ENCODE results near the gene SMC5.

Gene SMC5

GRCh38 chr9:70362952-70363351 is 104.2 kb downstream of the SMC5 start:
- in situ Hi-C loops (cut with HindIII; ENCODE audit: low sequenced_read_pairs), result no loop called here
- no peak overlapping the region for H3K4me3 ChIP-seq (ENCODE audit: low read depth, low read length)
- TF ChIP-seq, protein P1, sequence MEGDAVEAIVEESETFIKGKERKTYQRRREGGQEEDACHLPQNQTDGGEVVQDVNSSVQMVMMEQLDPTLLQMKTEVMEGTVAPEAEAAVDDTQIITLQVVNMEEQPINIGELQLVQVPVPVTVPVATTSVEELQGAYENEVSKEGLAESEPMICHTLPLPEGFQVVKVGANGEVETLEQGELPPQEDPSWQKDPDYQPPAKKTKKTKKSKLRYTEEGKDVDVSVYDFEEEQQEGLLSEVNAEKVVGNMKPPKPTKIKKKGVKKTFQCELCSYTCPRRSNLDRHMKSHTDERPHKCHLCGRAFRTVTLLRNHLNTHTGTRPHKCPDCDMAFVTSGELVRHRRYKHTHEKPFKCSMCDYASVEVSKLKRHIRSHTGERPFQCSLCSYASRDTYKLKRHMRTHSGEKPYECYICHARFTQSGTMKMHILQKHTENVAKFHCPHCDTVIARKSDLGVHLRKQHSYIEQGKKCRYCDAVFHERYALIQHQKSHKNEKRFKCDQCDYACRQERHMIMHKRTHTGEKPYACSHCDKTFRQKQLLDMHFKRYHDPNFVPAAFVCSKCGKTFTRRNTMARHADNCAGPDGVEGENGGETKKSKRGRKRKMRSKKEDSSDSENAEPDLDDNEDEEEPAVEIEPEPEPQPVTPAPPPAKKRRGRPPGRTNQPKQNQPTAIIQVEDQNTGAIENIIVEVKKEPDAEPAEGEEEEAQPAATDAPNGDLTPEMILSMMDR (IDR thresholded peaks at IDR 0.05; ENCODE audit: low read depth, low read length), result no peak
- no peak for DNase-seq (ENCODE audit: low read depth, low spot score)

- in situ Hi-C loops (cut with HindIII; ENCODE audit: low sequenced_read_pairs), result no loop called here
- TF ChIP-seq, protein P1 (IDR thresholded peaks at IDR 0.05; ENCODE audit: low read depth, low read length), result no peak
- no peak for DNase-seq (ENCODE audit: low read depth, low spot score)
- H3K4me3 ChIP-seq (ENCODE audit: low read depth, low read length), result no peak overlapping the region
Observed at GRCh38 chr9:70363760-70364159, 105.0 kb downstream of the SMC5 start.

GRCh38 chr9:70367305-70367930 is 108.6 kb downstream of the SMC5 start:
- in situ Hi-C loops (cut with HindIII; ENCODE audit: low sequenced_read_pairs), result no loop called here

DNA sequence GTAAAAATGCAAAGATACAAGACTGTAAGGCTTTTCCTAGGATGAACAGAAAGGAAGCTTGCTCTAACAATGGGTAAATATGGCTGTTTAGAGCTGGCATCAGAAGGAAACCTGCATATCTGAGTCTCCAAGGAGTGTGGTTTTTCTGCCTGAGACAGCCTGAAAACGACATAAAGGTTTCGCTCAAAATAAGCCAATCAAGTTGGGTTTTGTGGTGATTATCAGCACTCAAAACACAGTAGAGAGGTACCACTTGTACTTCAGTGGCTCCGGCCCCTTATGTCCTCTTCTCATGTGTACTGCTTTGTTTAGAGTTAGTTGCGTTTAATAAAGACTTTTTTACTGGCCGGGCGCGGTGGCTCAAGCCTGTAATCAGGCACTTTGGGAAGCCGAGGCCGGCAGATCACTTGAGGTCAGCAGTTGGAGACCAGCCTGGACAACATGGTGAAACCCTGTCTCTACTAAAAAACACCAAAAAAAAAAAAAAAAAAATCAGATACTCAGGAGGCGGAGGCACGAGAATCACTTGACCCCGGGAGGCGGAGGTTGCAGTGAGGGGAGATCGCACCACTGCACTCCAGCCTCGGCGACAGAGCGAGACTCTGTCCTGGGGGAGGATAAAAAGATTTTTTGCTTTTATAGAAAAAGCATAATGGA is 116.3 kb downstream of the SMC5 start:
- H3K4me3 ChIP-seq (ENCODE audit: low read depth, low read length), result no peak overlapping the region
- TF ChIP-seq, protein P1 (IDR thresholded peaks at IDR 0.05; ENCODE audit: low read depth, low read length), result no peak
- DNase-seq (ENCODE audit: low read depth, low spot score), result no peak
- in situ Hi-C loops (cut with HindIII; ENCODE audit: low sequenced_read_pairs), result no loop called here

More at GRCh38 chr9:70367305-70367930, 108.6 kb downstream of the SMC5 start:
- TF ChIP-seq, protein P1 (IDR thresholded peaks at IDR 0.05; ENCODE audit: low read depth, low read length), result no peak
- H3K4me3 ChIP-seq (ENCODE audit: low read depth, low read length), result no peak overlapping the region
- DNase-seq (ENCODE audit: low read depth, low spot score), result no peak

DNA sequence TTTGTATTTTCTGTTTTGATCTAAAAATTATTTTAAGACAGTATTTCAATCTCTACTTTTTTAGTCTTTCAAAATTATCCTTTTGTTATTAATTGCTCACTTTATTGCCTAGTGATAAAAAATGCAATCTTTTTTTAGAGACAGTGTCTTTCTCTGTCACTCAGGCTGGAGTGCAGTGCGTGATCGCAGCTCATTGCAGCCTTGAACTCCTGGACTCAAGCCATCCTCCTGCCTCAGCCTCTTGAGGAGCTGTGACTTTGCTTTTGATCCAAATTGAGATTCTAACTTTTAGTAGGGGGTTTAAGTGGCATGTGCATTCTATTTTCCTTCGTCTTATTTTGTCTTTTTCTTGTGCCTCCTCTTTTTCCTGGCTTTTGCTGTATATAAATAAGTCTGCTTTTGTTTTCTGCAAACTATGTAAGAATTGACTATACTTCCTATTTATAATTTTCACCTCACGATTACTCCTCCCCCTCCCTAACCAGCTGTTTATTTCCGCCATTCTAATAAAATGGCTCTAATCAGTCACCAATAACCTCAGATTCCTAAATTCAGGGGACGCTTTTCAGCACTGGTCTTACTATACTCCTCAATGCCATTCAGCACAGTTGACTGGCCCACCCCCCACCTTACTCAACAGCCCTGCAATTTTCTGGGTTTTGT is 123.4 kb downstream of the SMC5 start:
- TF ChIP-seq, protein P1 (IDR thresholded peaks at IDR 0.05; ENCODE audit: low read depth, low read length), result no peak
- in situ Hi-C loops (cut with HindIII; ENCODE audit: low sequenced_read_pairs), result no loop called here
- no peak for DNase-seq (ENCODE audit: low read depth, low spot score)
- no peak overlapping the region for H3K4me3 ChIP-seq (ENCODE audit: low read depth, low read length)

- in situ Hi-C loops (cut with HindIII; ENCODE audit: low sequenced_read_pairs), result no loop called here
- no peak overlapping the region for H3K4me3 ChIP-seq (ENCODE audit: low read depth, low read length)
- DNase-seq (ENCODE audit: low read depth, low spot score), result no peak
- TF ChIP-seq, protein P1 (IDR thresholded peaks at IDR 0.05; ENCODE audit: low read depth, low read length), result no peak
Observed at GRCh38 chr9:70382709-70383605, 124.2 kb downstream of the SMC5 start.
